Natural killer cell treated with Interleukin-12 subunit alpha and Interleukin-12 subunit beta and Interleukin-15 and Interleukin-18, amount 100 ng/mL, for 72 hours (primary cell): Measurements from ENCODE around the gene PALLD. TPM values are rescaled to one million over a fixed set of nuclear protein-coding genes. Genes with fewer than 3 reads are reported as not detected.
A peak's percentile ranks its signal among the peaks of the same experiment; 100 is the strongest.
"Not testable (repeated sequence)": the region's sequence is repeated elsewhere in the genome, so short reads cannot be mapped to it uniquely, and the experiment has no call there.

Experiments used
- ATAC-seq, 2 donors: fragments of 150-1000 bp; cut with Tn5 transposase in 1 of 2; sonication (Bioruptor Pico), chemical (Tn5 transposase) in 1 of 2; 2 replicates each; pipeline ENCODE4 v1.10.0; 2021
- DNase-seq: peaks from one replicate; pipeline ENCODE4 v3.0.0; 2022; ENCODE audit warnings: low spot score
- H3K27ac Mint-ChIP-seq, 2 donors: 1 replicate in 1 of 2; 2 replicates in 1 of 2; pipeline ENCODE4 v1.8.0; 2022; ENCODE audit warnings: mixed read lengths in 2 of 2, mild to moderate bottlenecking in 1 of 2, moderate library complexity in 1 of 2
- H3K27me3 Mint-ChIP-seq, 2 donors: 1 replicate in 1 of 2; 2 replicates in 1 of 2; pipeline ENCODE4 v1.8.0; 2022; ENCODE audit warnings: mixed read lengths in 2 of 2
- H3K36me3 Mint-ChIP-seq: one replicate; pipeline ENCODE4 v1.8.0; 2022; ENCODE audit warnings: mixed read lengths
- H3K4me1 Mint-ChIP-seq, 2 donors: 1 replicate in 1 of 2; 2 replicates in 1 of 2; pipeline ENCODE4 v1.8.0; 2022; ENCODE audit warnings: low read depth in 2 of 2, mixed read lengths in 2 of 2, mild to moderate bottlenecking in 1 of 2
- H3K4me3 Mint-ChIP-seq: one replicate; pipeline ENCODE4 v1.8.0; 2022; ENCODE audit warnings: mixed read lengths
- H3K9me3 Mint-ChIP-seq: 2 replicates; pipeline ENCODE4 v1.8.0; 2022; ENCODE audit warnings: mixed read lengths
- total RNA-seq, 2 donors: library from RNA; stranded (reverse); gene quantifications; one replicate each; pipeline ENCODE4 v1.2.3, GENCODE V29; 2022

Gene PALLD
- total RNA-seq, 2 donors from 2014 or later: 0.52 to 11.0 TPM

DNA sequence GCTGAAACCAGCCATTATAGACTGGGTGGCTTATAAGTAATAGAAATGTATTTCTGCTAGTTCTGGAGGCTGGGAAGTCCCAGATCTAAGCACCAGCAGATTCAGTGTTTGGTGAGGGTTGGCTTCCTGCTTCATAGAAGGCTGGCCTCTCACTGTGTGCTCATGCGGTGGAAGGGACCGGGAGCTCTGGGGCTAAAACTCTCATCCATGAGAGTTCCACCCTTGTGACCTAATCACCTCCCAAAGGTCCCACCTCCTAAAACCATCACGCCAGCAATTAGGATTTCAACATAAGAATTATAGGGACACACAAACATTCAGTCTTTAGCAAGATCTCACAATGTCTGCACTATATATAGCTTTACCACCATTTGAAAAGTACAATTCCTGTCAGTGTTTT lies 298.0 kb downstream of the PALLD start:
- DNase-seq (no peak), ATAC-seq (no peak)
- no peak overlapping the region for H3K4me3 Mint-ChIP-seq
- H3K36me3 Mint-ChIP-seq: no peaks in the 10 kb centered on the region
- H3K27ac Mint-ChIP-seq: no peak overlapping the region
- no peaks in the 10 kb centered on the region for H3K9me3 Mint-ChIP-seq
- H3K27me3 Mint-ChIP-seq: peaks cover 0 to 4% of the 10 kb centered on the region in 2 donors
- no peaks in the 10 kb centered on the region for H3K4me1 Mint-ChIP-seq

- H3K36me3 Mint-ChIP-seq: no peaks in the 10 kb centered on the region
- ATAC-seq: no peak
- DNase-seq: no peak
- H3K4me1 Mint-ChIP-seq: no peaks in the 10 kb centered on the region
- no peaks in the 10 kb centered on the region for H3K9me3 Mint-ChIP-seq
- H3K27me3 Mint-ChIP-seq: peaks cover 0 to 4% of the 10 kb centered on the region in 2 donors
- no peak overlapping the region for H3K4me3 Mint-ChIP-seq
- H3K27ac Mint-ChIP-seq: no peak overlapping the region
Observed at GRCh38 chr4:168795346-168795745, 298.5 kb downstream of the PALLD start.

- no peaks in the 10 kb centered on the region for H3K4me1 Mint-ChIP-seq
- H3K4me3 Mint-ChIP-seq: no peak overlapping the region
- no peaks in the 10 kb centered on the region for H3K27me3 Mint-ChIP-seq
- DNase-seq (no peak), ATAC-seq (no peak)
- H3K27ac Mint-ChIP-seq: peak overlapping the region in 1 of 2 donors; percentile 46
- H3K36me3 Mint-ChIP-seq: no peaks in the 10 kb centered on the region
- no peaks in the 10 kb centered on the region for H3K9me3 Mint-ChIP-seq
Observed at GRCh38 chr4:168796362-168797106, 299.7 kb downstream of the PALLD start.

DNA sequence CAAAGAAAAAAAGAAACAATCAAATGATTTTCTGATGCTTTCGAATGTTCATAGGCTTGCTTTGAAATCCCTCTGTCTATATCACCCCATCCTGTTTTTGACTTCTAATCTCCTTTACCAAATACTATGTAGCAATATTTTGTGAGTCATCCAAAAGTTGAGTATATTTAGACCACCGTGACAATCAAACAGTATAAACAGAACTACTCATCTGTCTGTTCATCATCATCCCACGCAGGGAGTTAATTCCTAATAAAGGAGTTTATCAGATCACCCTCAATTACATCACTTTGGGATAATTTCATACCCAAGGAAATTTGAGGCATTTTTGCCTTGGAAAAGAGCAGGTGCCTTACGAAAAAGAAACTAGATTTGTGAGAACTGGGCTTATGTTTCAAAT lies 300.3 kb downstream of the PALLD start:
- peak overlapping the region in 1 of 2 donors; percentile 46 for H3K27ac Mint-ChIP-seq
- no peaks in the 10 kb centered on the region for H3K36me3 Mint-ChIP-seq
- H3K4me1 Mint-ChIP-seq: no peaks in the 10 kb centered on the region
- peak overlapping the region; percentile 3 for H3K4me3 Mint-ChIP-seq
- ATAC-seq: peak in 1 of 2 donors; percentile 67
- no peak for DNase-seq
- no peaks in the 10 kb centered on the region for H3K9me3 Mint-ChIP-seq
- H3K27me3 Mint-ChIP-seq: no peaks in the 10 kb centered on the region

GRCh38 chr4:168797738-168798375 lies 301.0 kb downstream of the PALLD start:
- H3K4me1 Mint-ChIP-seq: no peaks in the 10 kb centered on the region
- no peak for DNase-seq
- no peaks in the 10 kb centered on the region for H3K27me3 Mint-ChIP-seq
- no peaks in the 10 kb centered on the region for H3K9me3 Mint-ChIP-seq
- no peak for ATAC-seq
- H3K27ac Mint-ChIP-seq: no peak overlapping the region
- H3K4me3 Mint-ChIP-seq: no peak overlapping the region
- no peaks in the 10 kb centered on the region for H3K36me3 Mint-ChIP-seq

GRCh38 chr4:168800926-168801325 lies 304.1 kb downstream of the PALLD start:
- H3K4me3 Mint-ChIP-seq: no peak overlapping the region
- H3K4me1 Mint-ChIP-seq: no peaks in the 10 kb centered on the region
- ATAC-seq: no peak
- no peak for DNase-seq
- no peak overlapping the region for H3K27ac Mint-ChIP-seq
- no peaks in the 10 kb centered on the region for H3K27me3 Mint-ChIP-seq
- no peaks in the 10 kb centered on the region for H3K9me3 Mint-ChIP-seq
- H3K36me3 Mint-ChIP-seq: no peaks in the 10 kb centered on the region

DNA sequence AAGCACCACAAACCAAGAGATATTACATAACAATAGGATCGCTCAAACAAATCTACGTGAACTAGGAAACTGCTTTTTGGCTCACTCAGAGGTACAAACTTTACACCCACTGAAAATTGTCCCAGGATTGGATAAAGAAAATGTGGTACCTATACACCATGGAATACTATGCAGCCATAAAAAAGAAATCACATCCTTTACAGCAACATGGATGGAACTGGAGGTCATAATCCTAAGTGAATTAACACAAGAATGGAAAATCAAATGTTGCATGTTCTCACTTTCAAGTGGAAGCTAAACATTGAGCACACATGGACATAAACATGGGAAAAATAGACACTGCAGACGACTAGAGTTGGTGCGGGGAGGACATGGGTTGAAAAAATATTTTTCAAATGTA lies 305.4 kb downstream of the PALLD start:
- Mint-ChIP-seq H3K36me3 (no peaks in the 10 kb centered on the region), H3K27ac (no peak overlapping the region), H3K4me1 (no peaks in the 10 kb centered on the region), H3K27me3 (peaks cover 0 to 2% of the 10 kb centered on the region in 2 donors), H3K9me3 (no peaks in the 10 kb centered on the region), H3K4me3 (no peak overlapping the region)
- no peak for DNase-seq
- no peak for ATAC-seq

- not testable (repeated sequence) for H3K4me3 Mint-ChIP-seq, DNase-seq, H3K27me3 Mint-ChIP-seq, H3K27ac Mint-ChIP-seq, H3K36me3 Mint-ChIP-seq, H3K4me1 Mint-ChIP-seq, ATAC-seq, H3K9me3 Mint-ChIP-seq
Observed at GRCh38 chr4:168803052-168803451, 306.2 kb downstream of the PALLD start.

DNA sequence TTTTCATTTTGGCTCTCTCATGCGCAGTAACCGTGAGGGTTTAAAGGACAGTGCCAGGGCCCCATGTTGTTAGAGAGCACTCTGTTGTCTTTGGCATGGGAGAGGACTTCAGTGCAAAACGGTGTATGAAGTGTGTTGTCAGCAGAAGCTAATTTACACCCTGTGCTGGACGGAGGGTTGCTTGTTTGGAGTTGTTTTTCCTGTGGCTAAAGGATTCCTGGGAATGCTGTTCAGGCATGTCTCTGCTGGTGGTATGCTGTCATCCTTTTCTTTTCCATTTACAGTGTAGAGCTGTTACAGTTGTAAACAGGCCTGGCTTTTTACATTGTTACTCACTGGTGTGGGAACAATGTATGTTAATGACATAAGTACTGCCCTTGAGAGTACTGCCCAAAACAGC lies 306.9 kb downstream of the PALLD start:
- no peak overlapping the region for H3K4me3 Mint-ChIP-seq
- ATAC-seq (no peak), DNase-seq (no peak)
- H3K27ac Mint-ChIP-seq: no peak overlapping the region
- no peaks in the 10 kb centered on the region for H3K36me3 Mint-ChIP-seq
- H3K9me3 Mint-ChIP-seq: no peaks in the 10 kb centered on the region
- H3K27me3 Mint-ChIP-seq: peaks cover 0 to 2% of the 10 kb centered on the region in 2 donors
- no peaks in the 10 kb centered on the region for H3K4me1 Mint-ChIP-seq

GRCh38 chr4:168804146-168804545 lies 307.3 kb downstream of the PALLD start:
- Mint-ChIP-seq H3K36me3 (no peaks in the 10 kb centered on the region), H3K27me3 (peaks cover 0 to 2% of the 10 kb centered on the region in 2 donors), H3K27ac (no peak overlapping the region), H3K4me3 (no peak overlapping the region), H3K9me3 (no peaks in the 10 kb centered on the region), H3K4me1 (no peaks in the 10 kb centered on the region)
- DNase-seq (no peak), ATAC-seq (no peak)

GRCh38 chr4:168805341-168805740 lies 308.5 kb downstream of the PALLD start:
- Mint-ChIP-seq H3K4me1 (no peaks in the 10 kb centered on the region), H3K27ac (no peak overlapping the region), H3K27me3 (peaks cover 6 to 8% of the 10 kb centered on the region in 2 donors), H3K4me3 (no peak overlapping the region), H3K9me3 (no peaks in the 10 kb centered on the region), H3K36me3 (no peaks in the 10 kb centered on the region)
- DNase-seq: no peak
- no peak for ATAC-seq

DNA sequence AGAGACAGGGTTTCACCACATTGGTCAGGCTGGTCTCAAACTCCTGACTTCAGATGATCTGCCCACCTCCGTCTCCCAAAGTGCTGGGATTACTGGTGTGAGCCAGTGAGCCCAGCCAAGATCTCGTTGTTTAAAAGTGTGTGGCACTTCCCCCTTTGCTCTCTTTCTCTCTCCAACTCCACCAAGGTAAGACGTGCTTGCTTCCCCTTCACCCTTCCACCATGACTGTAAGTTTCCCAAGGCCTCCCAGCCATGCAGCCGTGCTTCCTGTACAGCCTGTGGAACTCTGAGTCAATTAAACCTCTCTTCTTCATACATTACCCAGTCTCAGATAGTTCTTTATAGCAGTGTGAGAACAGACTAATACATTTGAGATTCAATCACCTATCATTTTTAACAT lies 309.4 kb downstream of the PALLD start:
- ATAC-seq, H3K4me1 Mint-ChIP-seq, H3K27me3 Mint-ChIP-seq, H3K4me3 Mint-ChIP-seq, H3K27ac Mint-ChIP-seq, H3K36me3 Mint-ChIP-seq, DNase-seq, H3K9me3 Mint-ChIP-seq: not testable (repeated sequence)

DNA sequence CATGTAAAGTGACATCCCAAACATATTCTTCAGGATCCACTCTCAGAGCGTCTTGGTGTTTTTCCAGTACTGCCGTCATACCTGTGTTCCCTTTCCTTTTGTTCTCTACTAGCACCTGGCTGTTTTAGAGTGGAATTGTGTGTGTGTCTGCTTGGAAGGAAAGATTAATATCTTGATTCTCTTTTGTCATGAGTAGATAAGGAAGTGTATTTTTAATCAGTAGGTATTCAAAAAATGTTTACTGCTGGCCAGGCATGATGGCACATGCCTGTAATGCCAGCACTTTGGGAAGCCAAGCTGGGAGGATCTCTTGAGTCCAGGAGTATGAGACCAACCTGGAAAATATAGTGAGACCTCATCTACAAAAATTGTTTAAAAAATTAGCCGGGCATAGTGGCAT lies 314.4 kb downstream of the PALLD start:
- no peak overlapping the region for H3K4me3 Mint-ChIP-seq
- no peaks in the 10 kb centered on the region for H3K4me1 Mint-ChIP-seq
- H3K36me3 Mint-ChIP-seq: no peaks in the 10 kb centered on the region
- no peak for DNase-seq
- peaks cover 13 to 14% of the 10 kb centered on the region in 2 donors for H3K27me3 Mint-ChIP-seq
- no peak overlapping the region for H3K27ac Mint-ChIP-seq
- no peaks in the 10 kb centered on the region for H3K9me3 Mint-ChIP-seq
- ATAC-seq: no peak

DNA sequence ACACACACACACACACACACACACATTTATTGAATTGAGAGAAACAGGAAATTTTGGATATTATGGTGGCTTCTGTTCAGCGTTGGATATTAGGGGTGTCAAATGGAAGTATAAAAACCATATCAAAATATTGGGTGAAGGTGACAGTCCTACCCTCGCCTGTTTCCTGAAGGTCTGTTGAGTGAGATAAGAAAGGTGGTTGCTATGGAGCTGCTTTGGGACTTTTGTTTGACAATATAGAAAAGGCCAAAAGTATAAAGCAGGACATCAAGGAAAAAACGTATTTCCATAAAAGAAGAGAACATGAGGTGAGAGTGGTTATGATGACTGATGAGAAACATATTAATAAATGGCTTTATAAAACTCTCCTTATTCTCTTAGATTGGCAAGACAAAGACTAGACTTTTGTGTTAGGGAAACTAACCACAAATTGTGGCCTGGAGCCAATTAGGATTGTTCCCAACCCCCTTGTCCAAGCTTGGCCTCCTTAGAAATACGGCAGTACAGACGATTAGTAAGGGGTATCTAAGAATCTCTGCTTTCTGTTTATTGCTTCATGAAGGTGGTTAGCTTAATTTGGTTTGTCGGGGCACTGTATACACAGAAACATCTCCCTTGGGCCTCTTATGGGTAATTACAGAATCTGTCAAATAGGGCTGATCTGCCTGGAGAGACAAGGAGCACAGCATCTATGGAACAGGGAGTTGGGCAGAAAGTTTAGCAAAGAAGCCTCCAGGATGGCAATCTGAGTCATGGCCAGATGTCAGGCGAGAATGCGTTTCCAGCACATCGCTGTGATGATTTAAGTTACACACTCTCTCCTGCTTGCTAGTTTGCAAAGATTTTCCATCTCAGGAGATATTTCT lies 315.2 kb downstream of the PALLD start:
- ATAC-seq: no peak
- Mint-ChIP-seq H3K27me3 (peaks cover 14 to 15% of the 10 kb centered on the region in 2 donors), H3K4me1 (peaks cover 6 to 7% of the 10 kb centered on the region in 2 donors)

More for the DNA sequence above, 315.2 kb downstream of the PALLD start:
- no peaks in the 10 kb centered on the region for H3K36me3 Mint-ChIP-seq
- no peaks in the 10 kb centered on the region for H3K9me3 Mint-ChIP-seq
- H3K4me3 Mint-ChIP-seq: no peak overlapping the region
- H3K27ac Mint-ChIP-seq: no peak overlapping the region
- no peak for DNase-seq
